HG03280 (cell line): ENCODE results near the gene NUP88.
A peak's percentile ranks its signal among the peaks of the same experiment; 100 is the strongest.
"Not testable (repeated sequence)": the region's sequence is repeated elsewhere in the genome, so short reads cannot be mapped to it uniquely, and the experiment has no call there.

Source experiments
- ATAC-seq: cut with Tn5 transposase; IDR thresholded peaks from one replicate; pipeline ENCODE4 v1.9.1; 2021; ENCODE audit warnings: mild to moderate bottlenecking, moderate library complexity; ENCODE audit not compliant: unreplicated experiment

The NUP88 gene

DNA sequence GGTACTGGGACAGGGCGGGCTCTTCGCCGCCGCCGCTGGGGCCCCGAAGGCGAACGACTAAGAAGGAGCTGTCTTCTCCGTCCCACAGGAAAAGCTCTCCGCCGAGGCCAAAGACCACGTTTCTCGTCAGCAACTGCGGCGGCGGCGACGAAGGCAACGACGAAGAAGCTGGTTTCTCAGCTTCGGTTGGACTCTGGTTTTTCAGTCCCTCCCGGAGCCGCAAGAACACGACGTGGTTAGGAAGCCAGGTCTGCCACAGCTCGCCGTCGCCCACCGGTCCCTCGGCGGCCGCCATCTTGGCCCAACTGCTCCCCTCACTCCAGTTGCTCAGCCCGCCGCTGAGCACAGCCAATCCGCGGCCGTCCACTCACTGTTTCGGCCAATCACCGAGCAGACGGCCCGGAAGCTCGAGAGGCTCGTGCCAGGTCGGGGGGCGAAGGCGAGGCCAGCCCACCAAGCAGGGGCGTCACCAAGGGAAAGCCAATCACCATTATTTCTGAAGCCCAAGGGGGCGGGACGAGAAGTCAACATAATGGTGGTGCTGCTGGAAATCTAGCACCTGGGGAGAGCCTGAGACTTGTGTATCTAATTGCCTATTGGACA, at the start of gene NUP88:
Gene NUP88, minus strand, starts transcription at position 307 of the 603 bp plus-strand sequence. Its CDS starts 12 bp downstream, at position 295.
- ATAC-seq: peak; percentile 96

- ATAC-seq: no peak
These were observed 48.6 kb upstream of the NUP88 start for GRCh38 chr17:5468075-5468473.

DNA sequence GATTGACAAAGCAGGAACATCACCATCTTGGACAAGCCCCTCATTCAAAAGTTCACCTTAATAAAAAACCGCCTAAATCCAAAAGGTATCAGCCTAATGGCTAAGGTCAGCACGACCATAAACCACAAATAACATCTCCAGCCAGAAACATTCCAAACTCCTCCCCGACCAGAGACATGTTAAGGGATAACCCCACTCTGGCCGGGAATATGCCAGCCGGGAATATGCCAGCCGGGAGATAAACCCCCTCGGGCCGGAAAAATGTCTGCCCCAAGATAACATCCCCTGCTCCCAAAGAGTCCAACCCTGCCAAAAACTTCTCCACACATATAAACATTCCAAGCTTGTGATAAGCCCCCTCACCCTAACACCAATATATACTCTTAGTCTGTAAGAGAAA, 48.0 kb upstream of the NUP88 start:
- ATAC-seq: no peak

DNA sequence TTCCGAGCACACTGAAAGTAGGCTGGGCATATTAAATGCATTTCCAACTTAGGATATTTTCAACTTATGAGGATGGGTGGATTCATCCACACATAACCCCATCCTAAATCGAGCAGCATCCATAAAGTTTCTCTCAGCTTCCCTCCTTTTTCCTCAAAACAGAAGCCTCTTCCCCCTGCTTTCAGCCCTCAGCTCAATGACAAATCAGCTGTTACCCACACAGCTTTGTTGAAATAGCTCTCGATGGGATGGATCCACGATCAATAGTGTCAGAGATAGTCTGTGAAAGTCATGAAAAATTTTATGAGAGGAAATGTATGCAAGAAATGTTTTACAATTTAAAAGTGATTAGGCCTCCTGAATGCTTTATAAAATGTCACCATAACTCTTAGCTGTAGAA, 46.8 kb upstream of the NUP88 start:
- no peak for ATAC-seq

GRCh38 chr17:5464717-5465507, 45.5 kb upstream of the NUP88 start:
- no peak for ATAC-seq

DNA sequence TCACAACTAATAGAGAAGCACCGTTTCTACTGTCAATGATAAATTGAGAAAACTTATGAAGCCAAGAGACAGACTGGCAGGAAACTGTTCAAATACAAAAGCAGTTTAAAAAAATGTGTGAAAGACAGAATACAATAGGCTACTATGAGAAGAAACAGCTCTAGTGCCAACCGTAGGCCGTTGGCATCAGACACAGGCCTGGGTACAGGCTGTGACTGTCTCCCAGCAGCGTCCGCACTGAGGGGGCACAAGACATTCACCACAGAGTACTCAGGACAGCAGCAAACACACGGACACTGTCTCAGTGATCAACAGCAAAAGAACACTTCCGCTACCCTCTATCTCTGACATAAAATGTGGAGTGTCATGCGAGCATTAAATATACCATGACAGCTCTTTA, 27.3 kb upstream of the NUP88 start:
- no peak for ATAC-seq

- no peak for ATAC-seq
These were observed 24.7 kb upstream of the NUP88 start for GRCh38 chr17:5444209-5444608.

DNA sequence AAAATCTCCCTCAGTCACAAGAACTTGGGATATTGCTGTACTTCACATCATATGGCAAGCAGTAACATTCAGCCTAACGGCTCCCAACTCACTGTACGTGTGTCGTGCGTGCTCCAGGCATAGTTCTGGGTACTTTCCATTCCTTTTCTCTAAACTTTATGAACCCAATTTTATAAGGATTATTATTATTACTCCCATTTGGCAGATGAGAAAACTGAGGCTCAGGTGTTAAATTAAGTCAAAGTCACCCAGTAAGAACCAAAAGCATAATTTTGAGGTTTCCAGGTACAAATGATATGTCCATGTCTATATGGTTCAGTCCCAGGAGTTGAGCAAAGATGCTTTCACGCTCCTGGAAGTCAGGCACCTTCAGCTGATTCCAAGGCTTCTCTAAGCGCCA, 24.3 kb upstream of the NUP88 start:
- no peak for ATAC-seq

GRCh38 chr17:5439446-5439764, 19.9 kb upstream of the NUP88 start:
- peak; percentile 3 for ATAC-seq

GRCh38 chr17:5438716-5439445, 19.4 kb upstream of the NUP88 start, which contains the start of gene C1QBP:
Gene C1QBP, minus strand, starts transcription at chr17:5439155. Its CDS starts 82 bp downstream, at chr17:5439073.
- peak; percentile 91 for ATAC-seq

- ATAC-seq: no peak
These were observed 18.4 kb upstream of the NUP88 start for GRCh38 chr17:5437721-5438317.

DNA sequence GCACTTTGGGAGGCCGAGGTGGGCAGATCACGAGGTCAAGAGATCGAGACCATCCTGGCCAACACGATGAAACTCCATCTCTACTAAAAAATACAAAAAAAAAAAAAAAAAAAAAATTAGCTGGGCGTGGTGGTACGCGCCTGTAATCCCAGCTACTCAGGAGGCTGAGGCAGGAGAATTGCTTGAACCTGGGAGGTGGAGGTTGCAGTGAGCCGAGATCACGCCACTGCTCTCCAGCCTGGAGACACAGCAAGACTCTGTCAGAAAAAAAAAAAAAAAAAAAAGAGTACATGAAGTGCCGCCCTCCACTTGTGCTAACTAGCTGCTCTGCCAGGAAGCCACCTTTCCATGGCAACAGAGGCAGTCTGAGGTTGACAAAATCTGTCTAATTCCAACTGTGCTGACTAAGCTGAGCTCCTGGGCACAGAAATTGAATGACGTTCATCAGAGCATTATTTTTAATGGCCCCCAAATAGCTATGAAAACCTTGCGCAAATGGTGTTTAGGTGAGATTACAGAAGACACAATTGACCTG, 16.4 kb upstream of the NUP88 start:
- ATAC-seq: not testable (repeated sequence)

DNA sequence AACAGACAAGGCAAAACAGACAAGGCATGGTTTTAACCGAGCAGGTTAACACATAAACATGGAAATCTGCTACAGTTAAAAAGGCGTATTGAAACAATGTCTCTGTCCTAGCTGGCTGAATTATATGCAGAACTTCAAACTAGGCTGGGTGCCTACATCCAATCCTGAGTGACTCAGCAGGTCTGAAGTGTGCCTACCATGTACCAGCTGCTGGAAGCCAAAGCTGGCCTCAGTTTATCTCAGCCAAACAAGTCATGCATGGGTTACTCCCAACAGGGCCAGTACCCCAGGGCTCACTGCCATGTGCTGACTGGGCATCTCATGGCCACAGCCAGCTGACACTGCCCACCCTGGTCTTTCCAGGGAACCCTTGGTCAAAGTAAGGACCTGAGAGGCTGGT, 15.5 kb upstream of the NUP88 start:
- ATAC-seq: no peak

GRCh38 chr17:5431949-5432556, 12.6 kb upstream of the NUP88 start:
- ATAC-seq: no peak

- ATAC-seq: not testable (repeated sequence)
These were observed 11.8 kb upstream of the NUP88 start for GRCh38 chr17:5431234-5431633.

- no peak for ATAC-seq
These were observed 11.0 kb upstream of the NUP88 start for GRCh38 chr17:5430413-5430999.

DNA sequence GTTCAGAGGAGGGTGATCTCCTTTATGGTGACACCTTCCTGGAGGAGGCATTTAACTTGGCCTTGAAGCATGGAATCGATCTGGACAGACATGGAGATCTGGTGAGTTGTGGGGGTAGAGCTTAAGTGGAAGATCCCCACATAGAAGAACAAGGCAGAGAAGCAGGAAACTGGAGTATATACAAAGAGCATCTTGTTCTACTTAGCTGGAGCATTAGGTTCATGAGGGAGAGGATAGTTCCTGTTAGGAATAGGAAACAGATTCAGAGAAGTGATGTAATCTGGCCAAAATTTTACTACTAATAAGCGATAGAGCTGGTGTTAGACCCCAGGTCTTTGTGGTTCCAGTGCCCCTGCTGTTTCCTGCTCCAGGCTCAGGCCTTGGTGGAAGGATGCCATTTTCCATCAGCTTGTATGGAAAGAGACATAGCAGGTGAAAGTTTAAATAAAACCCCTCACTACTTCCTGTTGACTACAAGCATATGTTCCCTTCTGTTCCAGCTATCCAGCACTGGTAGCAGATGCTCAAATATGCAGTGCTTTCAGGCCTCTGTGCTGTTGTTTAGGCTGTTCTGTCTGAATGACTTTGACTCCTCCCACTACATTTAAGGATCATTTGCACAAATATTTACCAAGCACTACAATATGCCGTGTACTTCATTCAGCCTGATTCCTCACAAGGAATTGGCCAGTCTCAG, 9.9 kb upstream of the NUP88 start:
- no peak for ATAC-seq

GRCh38 chr17:5425826-5426225, 6.4 kb upstream of the NUP88 start:
- no peak for ATAC-seq

- ATAC-seq: no peak
These were observed 5.4 kb upstream of the NUP88 start for GRCh38 chr17:5424909-5425308.

- ATAC-seq: no peak
These were observed 3.0 kb upstream of the NUP88 start for GRCh38 chr17:5422505-5422904.
